Measurements from ENCODE around the gene CREG1. TPM values are rescaled to one million over a fixed set of nuclear protein-coding genes. Genes with fewer than 3 reads are reported as not detected.

CREG1 gene
- total RNA-seq, 1 experiment from 2014 or later, result 7.7 TPM

GRCh38 chr1:167515461-167515860 is 38.1 kb downstream of the CREG1 start:
- no peak for TF ChIP-seq EZH2 (IDR thresholded peaks at IDR 0.05; ENCODE audit: borderline replicate concordance, low read depth, low read length, poor library complexity, severe bottlenecking)
- no peak for TF ChIP-seq CTCF (conservative IDR thresholded peaks at IDR 0.05; ENCODE audit: low read depth, low read length)
- H3K9me3 ChIP-seq (ENCODE audit: low read depth, low read length, poor library complexity, severe bottlenecking), result no peaks in the 10 kb centered on the region
- no peak overlapping the region for H3K27ac ChIP-seq (ENCODE audit: low read depth, low read length, poor library complexity, severe bottlenecking)
- H3K36me3 ChIP-seq (ENCODE audit: insufficient read depth, low read length, poor library complexity, severe bottlenecking), result no peaks in the 10 kb centered on the region
- H3K4me1 ChIP-seq (ENCODE audit: insufficient read depth, low read length, poor library complexity, severe bottlenecking), result no peaks in the 10 kb centered on the region
- intact Hi-C loops (cut with micrococcal nuclease; ENCODE audit: unreplicated experiment), result no loop called here
- POLR2A ChIA-PET (ENCODE audit: low non-redundant PET), result no interaction called here
- H3K4me3 ChIP-seq (ENCODE audit: low read depth, low read length, poor library complexity, severe bottlenecking), result no peak overlapping the region
- BruUV-seq (replicated peaks), result no TSS peak
- H3K27me3 ChIP-seq (replicated peaks; ENCODE audit: insufficient read depth, low read depth, low read length, poor library complexity), result peaks cover 10% of the 10 kb centered on the region
- CTCF ChIA-PET, result no interaction called here
- no peak for DNase-seq (ENCODE audit: low spot score)

- peaks cover 10% of the 10 kb centered on the region for H3K27me3 ChIP-seq (replicated peaks; ENCODE audit: insufficient read depth, low read depth, low read length, poor library complexity)
- H3K36me3 ChIP-seq (ENCODE audit: insufficient read depth, low read length, poor library complexity, severe bottlenecking), result no peaks in the 10 kb centered on the region
- intact Hi-C loops (cut with micrococcal nuclease; ENCODE audit: unreplicated experiment), result no loop called here
- H3K9me3 ChIP-seq (ENCODE audit: low read depth, low read length, poor library complexity, severe bottlenecking), result no peaks in the 10 kb centered on the region
- H3K4me1 ChIP-seq (ENCODE audit: insufficient read depth, low read length, poor library complexity, severe bottlenecking), result no peaks in the 10 kb centered on the region
- H3K4me3 ChIP-seq (ENCODE audit: low read depth, low read length, poor library complexity, severe bottlenecking), result no peak overlapping the region
- BruUV-seq (replicated peaks), result no TSS peak
- TF ChIP-seq EZH2 (IDR thresholded peaks at IDR 0.05; ENCODE audit: borderline replicate concordance, low read depth, low read length, poor library complexity, severe bottlenecking), result no peak
- TF ChIP-seq CTCF (conservative IDR thresholded peaks at IDR 0.05; ENCODE audit: low read depth, low read length), result no peak
- POLR2A ChIA-PET (ENCODE audit: low non-redundant PET), result no interaction called here
- no peak for DNase-seq (ENCODE audit: low spot score)
- no peak overlapping the region for H3K27ac ChIP-seq (ENCODE audit: low read depth, low read length, poor library complexity, severe bottlenecking)
- CTCF ChIA-PET, result no interaction called here
Observed at GRCh38 chr1:167514288-167514687, 39.3 kb downstream of the CREG1 start.

- CTCF ChIA-PET, result no interaction called here
- no TSS peak for BruUV-seq (replicated peaks)
Observed at GRCh38 chr1:167512046-167512654, 41.4 kb downstream of the CREG1 start.

More at GRCh38 chr1:167512046-167512654, 41.4 kb downstream of the CREG1 start:
- intact Hi-C loops (cut with micrococcal nuclease; ENCODE audit: unreplicated experiment), result no loop called here
- TF ChIP-seq EZH2 (IDR thresholded peaks at IDR 0.05; ENCODE audit: borderline replicate concordance, low read depth, low read length, poor library complexity, severe bottlenecking) (no peak), CTCF (conservative IDR thresholded peaks at IDR 0.05; ENCODE audit: low read depth, low read length) (no peak)
- Histone ChIP-seq H3K36me3 (ENCODE audit: insufficient read depth, low read length, poor library complexity, severe bottlenecking) (no peaks in the 10 kb centered on the region), H3K27ac (ENCODE audit: low read depth, low read length, poor library complexity, severe bottlenecking) (no peak overlapping the region), H3K27me3 (replicated peaks; ENCODE audit: insufficient read depth, low read depth, low read length, poor library complexity) (peaks cover 10% of the 10 kb centered on the region), H3K4me1 (ENCODE audit: insufficient read depth, low read length, poor library complexity, severe bottlenecking) (no peaks in the 10 kb centered on the region), H3K4me3 (ENCODE audit: low read depth, low read length, poor library complexity, severe bottlenecking) (no peak overlapping the region), H3K9me3 (ENCODE audit: low read depth, low read length, poor library complexity, severe bottlenecking) (no peaks in the 10 kb centered on the region)
- no peak for DNase-seq (ENCODE audit: low spot score)
- POLR2A ChIA-PET (ENCODE audit: low non-redundant PET), result no interaction called here

All from A673 (cell line).